GM19468 (cell line): ENCODE measurements around the gene RNF130.

ENCODE experiments used
- ATAC-seq: cut with Tn5 transposase; IDR thresholded peaks from one replicate; pipeline ENCODE4 v1.9.1; 2021; ENCODE audit warnings: mild to moderate bottlenecking, moderate library complexity, moderate number of reproducible peaks; ENCODE audit not compliant: unreplicated experiment; ENCODE audit errors: extremely low read depth

RNF130 gene

GRCh38 chr5:180088561-180088960, 17.0 kb upstream of the RNF130 start:
- no peak for ATAC-seq

- no peak for ATAC-seq
Observed at GRCh38 chr5:180086816-180087399, 15.3 kb upstream of the RNF130 start.

DNA sequence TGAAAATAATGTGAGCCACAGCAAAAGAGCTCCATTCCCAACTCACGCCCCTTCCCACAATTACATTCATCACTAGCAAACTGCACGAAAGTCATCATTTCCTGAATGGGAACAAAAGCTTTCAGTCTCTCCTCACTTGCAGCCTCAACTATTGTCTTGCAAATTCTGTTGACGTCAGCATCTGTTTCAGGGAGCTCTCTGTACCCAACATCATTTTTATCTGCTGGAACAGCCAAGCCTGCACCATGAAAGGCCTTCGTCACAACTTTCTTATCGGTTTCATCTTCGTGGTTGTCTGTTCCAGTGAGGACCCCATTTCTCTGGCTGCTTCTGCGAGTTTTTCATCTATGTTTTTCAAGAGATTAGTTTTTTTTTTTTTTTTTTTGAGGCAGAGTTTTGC, 14.3 kb upstream of the RNF130 start:
- no peak for ATAC-seq

- no peak for ATAC-seq
Observed at GRCh38 chr5:180084638-180085561, 13.3 kb upstream of the RNF130 start.

- no peak for ATAC-seq
Observed at GRCh38 chr5:180083529-180084060, 12.0 kb upstream of the RNF130 start.

DNA sequence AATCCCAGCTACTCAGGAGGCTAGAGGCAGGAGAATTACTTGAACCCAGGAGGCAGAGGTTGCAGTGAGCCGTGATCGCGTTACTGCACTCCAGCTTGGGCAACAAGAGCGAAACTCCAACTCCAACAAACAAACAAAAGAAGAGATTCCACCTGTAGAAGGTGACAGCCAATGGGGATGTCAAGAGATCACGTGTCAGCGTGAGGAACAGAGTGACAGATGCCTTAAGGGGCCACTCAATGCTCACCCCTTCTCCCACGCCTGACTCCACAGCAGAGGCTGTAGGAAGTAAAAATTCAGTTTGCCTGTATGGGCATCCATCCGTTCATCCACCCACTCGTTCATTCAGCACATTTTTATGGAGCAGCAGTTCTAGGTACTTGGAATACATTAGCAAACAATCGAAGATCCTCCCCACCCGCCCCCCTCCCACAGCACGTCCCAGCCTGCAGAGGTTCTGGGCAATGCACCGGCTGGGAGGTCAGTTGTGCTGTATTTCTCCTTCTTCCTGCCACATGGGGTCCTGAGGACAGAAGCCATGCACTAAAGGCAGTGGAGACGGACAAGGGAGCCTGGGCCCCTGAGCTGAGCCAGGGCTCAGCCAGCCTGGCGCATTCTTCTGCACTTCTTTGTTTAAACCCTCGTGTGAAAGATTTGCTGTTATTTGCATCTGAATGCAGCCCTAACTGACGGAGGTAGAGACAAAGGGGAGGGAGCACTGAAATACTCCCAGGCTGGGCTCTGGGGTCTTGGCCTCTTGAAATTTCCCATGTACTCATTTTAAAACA, 11.3 kb upstream of the RNF130 start:
- no peak for ATAC-seq

- ATAC-seq = no peak
Observed at GRCh38 chr5:180081481-180081880, 9.9 kb upstream of the RNF130 start.

DNA sequence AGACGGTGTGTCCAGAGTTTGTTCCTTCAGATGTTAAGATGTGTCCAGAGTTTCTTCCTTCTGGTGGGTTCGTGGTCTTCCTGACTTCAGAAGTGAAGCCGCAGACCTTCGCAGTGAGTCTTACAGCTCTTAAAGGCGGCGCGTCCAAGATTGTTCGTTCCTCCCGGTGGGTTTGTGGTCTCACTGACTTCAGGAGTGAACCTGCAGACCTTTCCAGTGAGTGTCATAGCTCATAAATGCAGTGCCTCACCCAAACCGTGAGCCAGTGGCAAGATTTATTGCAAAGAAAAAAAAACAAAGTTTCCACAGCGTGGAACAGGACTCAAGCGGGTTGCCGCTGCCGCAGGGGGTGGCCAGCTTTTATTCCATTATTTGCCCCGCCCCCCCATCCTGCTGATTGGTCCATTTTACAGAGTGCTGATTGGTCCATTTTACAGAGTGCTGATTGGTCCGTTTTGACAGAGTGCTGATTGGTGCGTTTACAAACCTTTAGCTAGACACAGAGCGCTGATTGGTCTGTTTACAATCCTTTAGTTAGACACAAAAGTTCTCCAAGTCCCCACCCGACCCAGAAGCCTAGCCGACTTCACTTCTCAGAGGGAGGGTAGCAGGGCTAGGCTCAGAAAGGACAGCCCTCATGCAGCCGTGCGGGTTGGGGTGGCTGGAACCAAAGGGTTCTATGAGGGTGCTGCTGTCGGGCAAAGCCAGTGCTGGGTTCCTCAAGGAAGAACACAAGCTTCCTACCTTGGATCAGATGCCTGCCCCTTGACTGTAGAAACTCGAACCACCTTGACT, 9.1 kb upstream of the RNF130 start:
- no peak for ATAC-seq

GRCh38 chr5:180079702-180080466, 8.3 kb upstream of the RNF130 start:
- ATAC-seq = no peak

GRCh38 chr5:180078348-180078747, 6.8 kb upstream of the RNF130 start:
- no peak for ATAC-seq

DNA sequence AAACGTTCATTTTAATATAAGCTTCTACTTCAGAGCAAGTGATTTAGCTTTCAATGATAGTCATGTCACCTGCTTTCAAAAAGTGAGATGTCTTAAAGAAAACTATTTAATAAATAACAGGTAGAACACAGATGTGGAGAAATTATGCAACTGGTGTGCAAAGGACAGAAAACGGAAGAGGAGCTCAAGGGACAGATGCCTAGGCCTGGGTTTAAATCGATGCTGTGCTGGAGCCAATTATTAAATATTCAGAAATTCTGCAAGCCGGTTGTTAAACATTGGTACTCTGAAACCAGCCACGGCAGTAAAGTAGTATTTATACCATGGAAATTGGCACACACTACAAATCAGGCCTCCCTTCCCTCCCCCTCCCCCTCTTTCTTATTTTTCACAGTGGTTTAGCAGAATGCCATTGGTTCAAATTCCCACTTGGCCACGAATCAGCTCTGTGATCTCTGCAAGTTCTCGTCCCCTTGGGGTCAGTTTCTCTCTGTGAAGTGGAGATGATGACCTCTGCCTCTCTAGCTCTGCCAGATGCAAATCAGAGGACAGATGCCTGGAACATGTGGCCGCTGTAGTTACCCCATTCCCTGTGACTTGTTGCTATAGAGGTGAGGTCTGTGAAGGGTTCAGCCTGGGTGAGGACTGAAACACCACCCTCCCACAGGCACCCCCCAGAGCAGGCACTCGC, 6.2 kb upstream of the RNF130 start:
- no peak for ATAC-seq

DNA sequence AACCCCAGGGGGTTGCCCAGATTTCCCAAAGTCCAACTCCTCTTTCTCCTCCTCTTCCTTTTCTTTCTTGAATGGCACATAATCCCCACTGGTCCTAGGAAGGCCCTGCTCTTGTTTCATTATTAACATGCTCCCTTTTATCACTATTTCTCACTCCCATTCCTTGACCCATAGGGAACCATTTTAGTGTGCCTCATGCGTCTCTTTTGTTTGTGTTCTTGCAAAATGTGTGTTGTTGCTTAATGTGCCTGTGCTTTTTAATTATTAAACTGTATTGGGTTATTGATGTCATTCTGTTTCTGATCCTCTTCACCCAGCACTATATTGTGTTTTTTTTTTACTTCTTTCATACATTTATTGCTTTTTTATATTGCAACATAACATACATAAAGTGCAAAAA, 4.1 kb upstream of the RNF130 start:
- no peak for ATAC-seq

- no peak for ATAC-seq
Observed at GRCh38 chr5:180074462-180074861, 2.9 kb upstream of the RNF130 start.

DNA sequence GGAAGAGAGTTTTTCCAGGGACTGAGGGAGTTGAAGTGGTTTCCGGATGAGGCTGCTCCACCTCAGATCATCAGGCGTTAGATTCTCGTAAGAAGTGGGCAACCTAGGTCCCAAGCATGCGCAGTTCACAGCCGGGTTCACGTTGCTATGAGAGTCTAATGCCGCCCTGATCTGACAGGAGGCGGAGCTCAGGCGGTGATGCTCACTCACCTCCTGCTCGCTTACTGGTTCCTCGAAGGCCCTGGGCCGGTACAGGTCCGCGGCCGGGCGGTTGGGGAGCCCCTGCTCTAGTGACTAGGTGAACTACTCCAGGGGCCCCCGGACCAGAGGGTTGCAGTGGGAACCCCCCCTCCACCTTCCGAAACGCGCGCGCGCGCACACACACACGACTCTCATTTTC, 997 bp upstream of the RNF130 start:
- no peak for ATAC-seq

GRCh38 chr5:180072256-180072548, 643 bp upstream of the RNF130 start:
- ATAC-seq = no peak

- no peak for ATAC-seq
Observed at GRCh38 chr5:180070756-180071530, 616 bp downstream of the RNF130 start.

GRCh38 chr5:180069589-180070247, 1.8 kb downstream of the RNF130 start:
- ATAC-seq = no peak
